ENCODE data around the gene SMAP2.

Gene SMAP2

DNA sequence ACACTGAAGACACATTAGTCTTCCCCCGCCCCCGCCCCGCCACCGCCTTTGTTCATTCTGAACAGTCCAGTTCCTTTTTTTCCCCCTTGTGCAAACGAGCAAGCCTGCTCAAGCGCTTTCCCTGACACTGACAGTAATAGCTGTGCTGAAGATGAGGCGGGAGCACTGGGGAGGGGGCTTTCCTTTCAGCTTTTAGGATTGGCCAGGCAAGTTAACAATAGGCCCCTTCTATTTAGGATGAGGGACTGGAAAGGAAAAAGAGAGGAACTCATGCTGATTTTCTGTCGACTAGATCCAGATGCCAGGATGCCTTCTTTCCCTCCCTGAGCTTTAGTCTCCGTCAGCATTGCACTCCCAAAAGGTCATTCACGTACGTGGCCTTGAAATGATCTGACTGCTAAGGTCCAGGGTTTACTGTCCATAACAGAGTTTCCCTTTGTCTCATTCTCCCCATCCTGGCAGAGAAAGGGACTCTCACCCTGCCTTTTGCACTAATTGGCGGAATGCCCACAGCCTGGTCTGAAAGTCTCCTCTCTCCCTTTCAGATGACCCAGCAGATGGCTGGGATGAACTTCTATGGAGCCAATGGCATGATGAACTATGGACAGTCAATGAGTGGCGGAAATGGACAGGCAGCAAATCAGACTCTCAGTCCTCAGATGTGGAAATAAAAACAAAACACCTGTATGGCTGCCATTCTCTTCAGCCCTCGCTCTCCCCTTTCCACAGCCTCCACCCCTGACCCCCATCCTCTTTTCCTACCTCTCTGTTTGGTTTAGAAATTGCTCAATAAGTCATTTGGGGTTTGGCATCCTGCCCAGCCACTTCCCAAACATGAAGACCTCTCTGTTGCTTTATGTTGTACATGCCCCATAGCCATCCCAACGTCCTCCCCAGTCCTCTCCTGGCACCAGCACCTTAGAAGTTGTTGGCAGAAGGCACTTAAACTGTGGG, 48.2 kb downstream of the SMAP2 start:
- ChIA-PET POLR2A (no interaction called here), CTCF (interaction anchor here (0.7 kb wide), 1 partner anchor 390 kb away, joined by 4 read pairs; no protein-coding TSS in a partner anchor)
- H3K36me3 ChIP-seq (ENCODE audit: control insufficient read depth in 2 of 2, insufficient read depth in 1 of 2, low read length in 2 of 2), result peaks cover 0 to 57% of the 10 kb centered on the region in 2 experiments; a peak in 1 of 3 replicates
- H3K4me3 ChIP-seq (ENCODE audit: low read depth, low read length), result no peak overlapping the region
- no peaks in the 10 kb centered on the region for H3K9me3 ChIP-seq (ENCODE audit: control insufficient read depth, insufficient read depth, low read depth, low read length)
- H3K4me1 ChIP-seq (ENCODE audit: control insufficient read depth, insufficient read depth, low read length), result peaks cover 6% of the 10 kb centered on the region
- no peak overlapping the region for H3K27ac ChIP-seq (ENCODE audit: extremely low read depth, low read depth, low read length)
- TF ChIP-seq ZNF302 (tag by site-specific recombination; IDR thresholded peaks at IDR 0.05; ENCODE audit: low read depth) (no peak), ZBTB20 (tag by site-specific recombination; IDR thresholded peaks at IDR 0.05) (no peak), ZNF341 (tag by site-specific recombination; IDR thresholded peaks at IDR 0.05; ENCODE audit: low read depth) (peak; percentile 78), ZNF701 (tag by site-specific recombination; IDR thresholded peaks at IDR 0.05) (0 out of 2 replicates have a peak, but pooled peaks have one; percentile 46), MZF1 (tag by site-specific recombination; IDR thresholded peaks at IDR 0.05; ENCODE audit: borderline replicate concordance) (0 out of 2 replicates have a peak, but pooled peaks have one; percentile 56), ZBTB21 (tag by site-specific recombination; IDR thresholded peaks at IDR 0.05) (no peak), ZBTB17 (tag by site-specific recombination; IDR thresholded peaks at IDR 0.05) (peak; percentile 54), ZNF549 (tag by site-specific recombination; IDR thresholded peaks at IDR 0.05) (no peak), ZNF175 (tag by site-specific recombination; IDR thresholded peaks at IDR 0.05) (no peak), ZNF266 (tag by site-specific recombination; IDR thresholded peaks at IDR 0.05; ENCODE audit: low read depth) (no peak), ZNF239 (tag by site-specific recombination; IDR thresholded peaks at IDR 0.05) (no peak), PRDM1 (tag by site-specific recombination; IDR thresholded peaks at IDR 0.05) (peak; percentile 47; the same call in 1 of the 2 replicates), ZNF155 (tag by site-specific recombination; IDR thresholded peaks at IDR 0.05) (no peak), ZNF423 (tag by site-specific recombination; IDR thresholded peaks at IDR 0.05) (no peak), FEZF1 (tag by site-specific recombination; IDR thresholded peaks at IDR 0.05) (peak; percentile 42; the same call in 1 of the 2 replicates), SCRT2 (tag by site-specific recombination; IDR thresholded peaks at IDR 0.05) (peak; percentile 63; the same call in 1 of the 2 replicates), ZNF366 (tag by site-specific recombination; conservative IDR thresholded peaks at IDR 0.05) (no peak), KLF9 (tag by site-specific recombination; IDR thresholded peaks at IDR 0.05; ENCODE audit: low read depth) (no peak), ZNF768 (tag by site-specific recombination; IDR thresholded peaks at IDR 0.05) (no peak), ZNF548 (tag by site-specific recombination; IDR thresholded peaks at IDR 0.05) (no peak), BCL11A (tag by site-specific recombination; IDR thresholded peaks at IDR 0.05; ENCODE audit: low read depth) (no peak)
- TF ChIP-seq, protein P1, sequence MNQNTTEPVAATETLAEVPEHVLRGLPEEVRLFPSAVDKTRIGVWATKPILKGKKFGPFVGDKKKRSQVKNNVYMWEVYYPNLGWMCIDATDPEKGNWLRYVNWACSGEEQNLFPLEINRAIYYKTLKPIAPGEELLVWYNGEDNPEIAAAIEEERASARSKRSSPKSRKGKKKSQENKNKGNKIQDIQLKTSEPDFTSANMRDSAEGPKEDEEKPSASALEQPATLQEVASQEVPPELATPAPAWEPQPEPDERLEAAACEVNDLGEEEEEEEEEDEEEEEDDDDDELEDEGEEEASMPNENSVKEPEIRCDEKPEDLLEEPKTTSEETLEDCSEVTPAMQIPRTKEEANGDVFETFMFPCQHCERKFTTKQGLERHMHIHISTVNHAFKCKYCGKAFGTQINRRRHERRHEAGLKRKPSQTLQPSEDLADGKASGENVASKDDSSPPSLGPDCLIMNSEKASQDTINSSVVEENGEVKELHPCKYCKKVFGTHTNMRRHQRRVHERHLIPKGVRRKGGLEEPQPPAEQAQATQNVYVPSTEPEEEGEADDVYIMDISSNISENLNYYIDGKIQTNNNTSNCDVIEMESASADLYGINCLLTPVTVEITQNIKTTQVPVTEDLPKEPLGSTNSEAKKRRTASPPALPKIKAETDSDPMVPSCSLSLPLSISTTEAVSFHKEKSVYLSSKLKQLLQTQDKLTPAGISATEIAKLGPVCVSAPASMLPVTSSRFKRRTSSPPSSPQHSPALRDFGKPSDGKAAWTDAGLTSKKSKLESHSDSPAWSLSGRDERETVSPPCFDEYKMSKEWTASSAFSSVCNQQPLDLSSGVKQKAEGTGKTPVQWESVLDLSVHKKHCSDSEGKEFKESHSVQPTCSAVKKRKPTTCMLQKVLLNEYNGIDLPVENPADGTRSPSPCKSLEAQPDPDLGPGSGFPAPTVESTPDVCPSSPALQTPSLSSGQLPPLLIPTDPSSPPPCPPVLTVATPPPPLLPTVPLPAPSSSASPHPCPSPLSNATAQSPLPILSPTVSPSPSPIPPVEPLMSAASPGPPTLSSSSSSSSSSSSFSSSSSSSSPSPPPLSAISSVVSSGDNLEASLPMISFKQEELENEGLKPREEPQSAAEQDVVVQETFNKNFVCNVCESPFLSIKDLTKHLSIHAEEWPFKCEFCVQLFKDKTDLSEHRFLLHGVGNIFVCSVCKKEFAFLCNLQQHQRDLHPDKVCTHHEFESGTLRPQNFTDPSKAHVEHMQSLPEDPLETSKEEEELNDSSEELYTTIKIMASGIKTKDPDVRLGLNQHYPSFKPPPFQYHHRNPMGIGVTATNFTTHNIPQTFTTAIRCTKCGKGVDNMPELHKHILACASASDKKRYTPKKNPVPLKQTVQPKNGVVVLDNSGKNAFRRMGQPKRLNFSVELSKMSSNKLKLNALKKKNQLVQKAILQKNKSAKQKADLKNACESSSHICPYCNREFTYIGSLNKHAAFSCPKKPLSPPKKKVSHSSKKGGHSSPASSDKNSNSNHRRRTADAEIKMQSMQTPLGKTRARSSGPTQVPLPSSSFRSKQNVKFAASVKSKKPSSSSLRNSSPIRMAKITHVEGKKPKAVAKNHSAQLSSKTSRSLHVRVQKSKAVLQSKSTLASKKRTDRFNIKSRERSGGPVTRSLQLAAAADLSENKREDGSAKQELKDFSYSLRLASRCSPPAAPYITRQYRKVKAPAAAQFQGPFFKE (tag by site-specific recombination; IDR thresholded peaks at IDR 0.05; ENCODE audit: borderline replicate concordance), result no peak
- TF ChIP-seq, protein P2, sequence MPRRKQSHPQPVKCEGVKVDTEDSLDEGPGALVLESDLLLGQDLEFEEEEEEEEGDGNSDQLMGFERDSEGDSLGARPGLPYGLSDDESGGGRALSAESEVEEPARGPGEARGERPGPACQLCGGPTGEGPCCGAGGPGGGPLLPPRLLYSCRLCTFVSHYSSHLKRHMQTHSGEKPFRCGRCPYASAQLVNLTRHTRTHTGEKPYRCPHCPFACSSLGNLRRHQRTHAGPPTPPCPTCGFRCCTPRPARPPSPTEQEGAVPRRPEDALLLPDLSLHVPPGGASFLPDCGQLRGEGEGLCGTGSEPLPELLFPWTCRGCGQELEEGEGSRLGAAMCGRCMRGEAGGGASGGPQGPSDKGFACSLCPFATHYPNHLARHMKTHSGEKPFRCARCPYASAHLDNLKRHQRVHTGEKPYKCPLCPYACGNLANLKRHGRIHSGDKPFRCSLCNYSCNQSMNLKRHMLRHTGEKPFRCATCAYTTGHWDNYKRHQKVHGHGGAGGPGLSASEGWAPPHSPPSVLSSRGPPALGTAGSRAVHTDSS (tag by site-specific recombination; IDR thresholded peaks at IDR 0.05), result no peak
- TF ChIP-seq, protein P3, sequence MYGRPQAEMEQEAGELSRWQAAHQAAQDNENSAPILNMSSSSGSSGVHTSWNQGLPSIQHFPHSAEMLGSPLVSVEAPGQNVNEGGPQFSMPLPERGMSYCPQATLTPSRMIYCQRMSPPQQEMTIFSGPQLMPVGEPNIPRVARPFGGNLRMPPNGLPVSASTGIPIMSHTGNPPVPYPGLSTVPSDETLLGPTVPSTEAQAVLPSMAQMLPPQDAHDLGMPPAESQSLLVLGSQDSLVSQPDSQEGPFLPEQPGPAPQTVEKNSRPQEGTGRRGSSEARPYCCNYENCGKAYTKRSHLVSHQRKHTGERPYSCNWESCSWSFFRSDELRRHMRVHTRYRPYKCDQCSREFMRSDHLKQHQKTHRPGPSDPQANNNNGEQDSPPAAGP (tag by site-specific recombination; IDR thresholded peaks at IDR 0.05), result no peak
- TF ChIP-seq, protein P4, sequence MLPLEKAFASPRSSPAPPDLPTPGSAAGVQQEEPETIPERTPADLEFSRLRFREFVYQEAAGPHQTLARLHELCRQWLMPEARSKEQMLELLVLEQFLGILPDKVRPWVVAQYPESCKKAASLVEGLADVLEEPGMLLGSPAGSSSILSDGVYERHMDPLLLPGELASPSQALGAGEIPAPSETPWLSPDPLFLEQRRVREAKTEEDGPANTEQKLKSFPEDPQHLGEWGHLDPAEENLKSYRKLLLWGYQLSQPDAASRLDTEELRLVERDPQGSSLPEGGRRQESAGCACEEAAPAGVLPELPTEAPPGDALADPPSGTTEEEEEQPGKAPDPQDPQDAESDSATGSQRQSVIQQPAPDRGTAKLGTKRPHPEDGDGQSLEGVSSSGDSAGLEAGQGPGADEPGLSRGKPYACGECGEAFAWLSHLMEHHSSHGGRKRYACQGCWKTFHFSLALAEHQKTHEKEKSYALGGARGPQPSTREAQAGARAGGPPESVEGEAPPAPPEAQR (tag by site-specific recombination; IDR thresholded peaks at IDR 0.05), result no peak
- TF ChIP-seq, protein P5, sequence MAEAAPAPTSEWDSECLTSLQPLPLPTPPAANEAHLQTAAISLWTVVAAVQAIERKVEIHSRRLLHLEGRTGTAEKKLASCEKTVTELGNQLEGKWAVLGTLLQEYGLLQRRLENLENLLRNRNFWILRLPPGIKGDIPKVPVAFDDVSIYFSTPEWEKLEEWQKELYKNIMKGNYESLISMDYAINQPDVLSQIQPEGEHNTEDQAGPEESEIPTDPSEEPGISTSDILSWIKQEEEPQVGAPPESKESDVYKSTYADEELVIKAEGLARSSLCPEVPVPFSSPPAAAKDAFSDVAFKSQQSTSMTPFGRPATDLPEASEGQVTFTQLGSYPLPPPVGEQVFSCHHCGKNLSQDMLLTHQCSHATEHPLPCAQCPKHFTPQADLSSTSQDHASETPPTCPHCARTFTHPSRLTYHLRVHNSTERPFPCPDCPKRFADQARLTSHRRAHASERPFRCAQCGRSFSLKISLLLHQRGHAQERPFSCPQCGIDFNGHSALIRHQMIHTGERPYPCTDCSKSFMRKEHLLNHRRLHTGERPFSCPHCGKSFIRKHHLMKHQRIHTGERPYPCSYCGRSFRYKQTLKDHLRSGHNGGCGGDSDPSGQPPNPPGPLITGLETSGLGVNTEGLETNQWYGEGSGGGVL (tag by site-specific recombination; IDR thresholded peaks at IDR 0.05), result peak; percentile 32; the same call in 1 of the 2 replicates
